GM18520 (cell line): ENCODE data around the gene PHF12.
"Not testable (repeated sequence)": the region's sequence is repeated elsewhere in the genome, so short reads cannot be mapped to it uniquely, and the experiment has no call there.

Experiments used
- ATAC-seq: cut with Tn5 transposase; IDR thresholded peaks from one replicate; pipeline ENCODE4 v1.9.1; 2021; ENCODE audit not compliant: unreplicated experiment

Gene PHF12

GRCh38 chr17:28885951-28886350, 65.4 kb downstream of the PHF12 start:
- no peak for ATAC-seq

DNA sequence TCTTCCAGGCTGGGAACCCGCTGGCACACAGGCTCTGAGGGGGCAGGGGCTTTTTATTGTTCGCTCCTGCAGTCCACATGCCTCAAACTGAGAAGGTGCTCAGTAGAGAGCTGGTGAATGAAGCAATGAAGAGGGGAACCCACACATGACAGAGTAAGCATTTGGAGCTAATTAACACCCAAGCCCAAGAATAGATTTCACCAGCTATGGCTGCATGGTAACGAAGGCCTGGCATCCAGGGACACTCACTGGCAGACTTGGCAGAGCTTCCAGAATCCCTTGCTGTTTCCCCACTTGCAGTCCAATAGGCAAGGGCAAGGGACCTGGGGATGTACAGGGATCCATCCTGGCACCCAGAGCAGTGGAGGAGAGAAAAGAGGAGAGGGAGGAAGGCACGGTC, 66.0 kb downstream of the PHF12 start:
- ATAC-seq = no peak

- ATAC-seq = no peak
These were observed 67.2 kb downstream of the PHF12 start for GRCh38 chr17:28883967-28884702.

- no peak for ATAC-seq
These were observed 69.0 kb downstream of the PHF12 start for GRCh38 chr17:28882154-28882895.

GRCh38 chr17:28881533-28882056, 69.7 kb downstream of the PHF12 start:
- ATAC-seq = no peak

- ATAC-seq = no peak
These were observed 70.8 kb downstream of the PHF12 start for GRCh38 chr17:28880572-28880945.

GRCh38 chr17:28879886-28880571, 71.3 kb downstream of the PHF12 start:
- no peak for ATAC-seq

- ATAC-seq = no peak
These were observed 72.3 kb downstream of the PHF12 start for GRCh38 chr17:28878981-28879380.

DNA sequence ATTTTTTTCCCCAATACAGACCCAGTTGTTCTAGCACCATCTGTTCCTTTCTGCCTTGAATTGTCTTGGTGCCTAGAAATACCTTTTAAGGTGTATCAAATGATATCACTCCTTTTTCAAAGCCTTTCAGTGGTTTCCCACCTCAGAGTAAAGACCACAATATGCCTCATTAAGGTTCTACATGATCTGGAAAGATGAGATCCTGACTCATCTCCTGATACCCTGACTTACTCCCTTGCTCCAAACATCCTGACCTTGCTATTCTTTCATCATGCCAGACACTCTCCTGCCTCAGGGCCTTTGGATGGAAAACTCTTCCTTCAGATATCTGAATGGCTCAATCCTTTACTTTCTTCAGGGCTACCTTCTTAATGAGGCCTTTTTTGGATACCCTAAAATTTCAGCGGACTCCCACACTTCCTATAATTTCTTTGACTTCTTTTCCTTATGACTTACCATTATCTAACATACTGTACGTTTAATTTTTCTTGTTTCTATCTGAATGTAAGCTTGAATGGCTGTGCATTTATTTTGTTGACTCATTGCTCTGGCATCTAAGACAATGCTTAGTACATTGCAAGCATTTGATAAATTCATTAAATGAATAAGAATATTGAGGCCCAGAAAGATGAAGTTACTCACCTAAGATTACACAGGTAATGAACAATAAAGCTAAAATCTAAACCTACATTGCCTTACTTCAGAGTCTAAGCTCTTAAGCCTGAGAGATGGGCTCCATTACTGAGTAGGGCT, 73.0 kb downstream of the PHF12 start:
- ATAC-seq = no peak

DNA sequence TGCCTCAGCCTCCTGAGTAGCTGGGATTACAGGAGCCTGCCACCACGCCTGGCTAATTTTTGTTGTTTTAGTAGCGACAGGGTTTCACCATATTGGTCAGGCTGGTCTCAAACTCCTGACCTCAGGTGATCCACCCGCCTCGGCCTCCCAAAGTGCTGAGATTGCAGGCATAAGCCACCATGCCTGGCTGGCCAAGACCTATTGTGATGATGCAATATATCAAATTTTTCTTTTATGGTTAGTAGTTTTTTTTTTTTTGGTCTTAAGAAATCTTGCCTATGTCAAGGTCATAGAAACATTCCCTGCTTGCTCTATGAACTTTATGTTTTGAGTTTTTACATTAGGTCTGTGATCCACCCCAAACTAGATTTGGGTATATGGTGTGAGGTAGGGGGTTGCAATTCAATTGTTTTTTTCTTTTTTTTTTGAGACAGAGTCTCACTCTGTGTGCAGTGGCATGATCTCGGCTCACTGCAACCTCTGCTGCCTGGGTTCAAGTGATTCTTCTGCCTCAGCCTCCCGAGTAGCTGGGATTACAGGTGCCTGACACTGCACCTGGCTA, 74.1 kb downstream of the PHF12 start:
- ATAC-seq = not testable (repeated sequence)

DNA sequence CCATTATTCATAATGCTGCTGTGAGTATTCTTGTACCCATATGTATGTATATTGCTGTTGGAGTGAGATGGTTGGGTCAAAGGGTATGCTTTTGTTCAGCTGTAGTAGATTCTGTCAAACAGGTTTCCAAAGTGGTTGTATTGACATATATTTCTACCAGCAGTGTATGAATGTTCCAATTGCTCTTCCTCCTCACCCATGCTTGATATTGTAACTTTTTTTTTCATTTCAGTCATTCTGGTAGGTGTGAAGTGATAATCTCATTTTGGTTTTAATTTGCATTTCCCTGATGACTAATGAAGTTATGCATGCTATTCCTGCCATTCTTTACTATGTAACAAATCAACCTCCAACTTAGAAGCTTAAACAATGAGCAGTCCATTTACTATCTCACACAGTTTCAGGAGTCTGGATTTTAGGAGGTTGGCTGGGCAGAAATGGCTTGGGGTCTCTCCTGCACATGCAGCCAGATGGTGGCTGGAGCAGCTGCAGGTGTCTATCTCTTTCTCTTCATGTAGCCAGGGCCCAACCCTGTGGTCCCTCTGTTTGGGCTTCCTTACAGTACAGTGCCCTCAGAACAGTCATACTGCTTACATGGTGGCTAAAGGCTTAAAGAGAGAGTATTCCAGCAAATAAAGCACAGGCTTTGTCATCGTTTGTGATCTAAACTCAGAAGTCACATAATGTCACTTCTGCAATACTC, 75.3 kb downstream of the PHF12 start:
- ATAC-seq = no peak

- no peak for ATAC-seq
These were observed 76.6 kb downstream of the PHF12 start for GRCh38 chr17:28874750-28875149.

- no peak for ATAC-seq
These were observed 77.5 kb downstream of the PHF12 start for GRCh38 chr17:28873839-28874238.

DNA sequence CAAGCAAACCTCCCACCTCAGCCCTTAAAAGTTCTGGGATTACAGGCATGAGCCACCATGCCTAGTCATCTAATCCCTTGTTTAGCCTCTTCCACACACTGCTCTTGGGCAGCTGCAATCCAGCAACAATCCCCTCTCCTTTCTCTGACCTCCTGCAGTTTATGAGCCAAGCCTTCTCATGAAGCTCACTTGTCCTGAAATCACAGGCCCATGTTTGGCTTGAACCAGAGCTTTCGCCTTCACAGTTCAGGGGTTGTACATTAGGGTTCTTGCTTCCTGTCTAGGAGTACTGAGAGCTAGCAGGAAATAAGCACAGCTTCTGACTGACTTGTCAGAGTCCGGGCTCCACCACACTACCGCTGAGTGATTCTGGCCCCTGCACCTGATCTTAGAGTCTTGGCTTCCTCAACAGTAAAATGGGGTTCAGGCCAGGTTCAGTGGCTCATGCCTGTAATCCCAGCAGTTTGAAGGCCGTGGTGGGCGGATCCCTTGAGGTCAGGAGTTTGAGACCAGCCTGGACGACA, 80.2 kb downstream of the PHF12 start:
- peak; percentile 84 for ATAC-seq

- no peak for ATAC-seq
These were observed 84.0 kb downstream of the PHF12 start for GRCh38 chr17:28867276-28867675.

DNA sequence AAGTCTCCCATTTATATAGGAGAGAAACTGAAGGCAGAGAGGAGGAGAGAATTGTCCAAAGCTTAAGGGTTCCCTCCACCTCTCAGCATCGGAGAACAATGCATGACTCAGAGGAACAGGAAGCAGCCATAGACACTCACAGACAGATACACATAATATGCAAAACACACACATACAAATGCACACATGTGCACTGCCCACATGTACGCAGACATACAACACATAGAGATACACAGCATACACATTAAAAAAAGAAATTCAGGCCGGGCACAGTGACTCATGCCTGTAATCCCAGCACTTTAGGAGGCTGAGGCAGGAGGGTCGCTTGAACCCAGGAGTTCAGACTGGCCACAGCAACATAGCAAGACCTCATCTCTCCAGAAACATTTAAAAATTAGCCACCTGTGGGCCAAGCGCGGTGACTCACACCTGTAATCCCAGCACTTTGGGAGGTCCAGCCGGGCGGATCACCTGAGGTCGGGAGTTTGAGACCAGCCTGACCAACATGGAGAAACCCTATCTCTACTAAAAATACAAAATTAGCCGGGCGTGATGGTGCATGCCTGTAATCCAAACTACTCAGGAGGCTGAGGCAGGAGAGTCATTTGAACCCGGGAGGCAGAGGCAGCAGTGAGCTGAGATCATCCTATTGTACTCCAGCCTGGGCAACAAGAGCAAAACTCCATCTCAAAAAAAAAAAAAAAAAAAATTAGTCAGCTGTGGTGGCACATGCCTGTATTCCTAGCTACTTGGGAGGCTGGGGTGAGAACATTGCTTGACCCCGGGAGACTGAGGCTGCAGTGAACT, 85.2 kb downstream of the PHF12 start:
- ATAC-seq = peak; percentile 48

DNA sequence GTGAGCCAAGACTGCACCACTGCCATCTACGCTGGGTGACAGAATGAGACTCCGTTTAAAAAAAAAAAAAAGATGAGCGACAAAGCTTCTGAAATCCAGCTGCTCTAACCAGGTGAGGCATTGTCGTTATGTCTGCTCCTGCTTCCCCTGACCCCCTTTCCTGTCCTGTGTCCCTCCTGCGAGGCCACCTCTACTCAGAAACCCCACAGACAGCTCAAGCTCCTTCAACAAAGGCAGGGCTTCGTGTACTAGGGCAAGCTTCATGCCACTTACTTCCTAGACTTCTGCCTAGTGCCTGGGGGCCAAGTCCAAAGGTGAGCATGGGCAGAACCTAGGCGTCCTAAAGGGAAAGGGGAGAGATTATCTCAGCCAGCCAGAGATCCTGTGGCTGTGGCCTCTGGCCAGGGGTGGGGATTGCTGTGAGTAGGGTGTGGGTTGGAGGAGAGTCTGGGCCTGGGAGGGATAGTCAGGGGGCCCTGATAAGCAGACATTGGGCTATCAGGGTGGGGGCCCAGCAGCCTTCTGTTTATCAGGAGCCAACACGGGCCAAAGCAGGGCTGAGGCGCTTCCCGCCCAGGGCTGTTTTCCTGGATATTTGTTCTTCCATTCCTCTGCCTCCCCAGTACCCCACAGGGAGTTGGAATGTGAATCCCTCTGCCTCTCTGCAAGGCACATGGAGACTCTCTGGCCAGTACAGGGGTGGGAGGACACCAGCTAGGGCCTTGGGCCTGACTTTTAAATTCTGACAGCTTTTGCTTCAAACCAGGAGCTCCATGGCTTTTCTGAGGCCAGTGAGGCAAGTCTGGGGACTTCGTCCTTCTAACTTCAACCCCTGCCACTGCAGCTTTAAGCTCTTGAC, 86.1 kb downstream of the PHF12 start:
- ATAC-seq = no peak

DNA sequence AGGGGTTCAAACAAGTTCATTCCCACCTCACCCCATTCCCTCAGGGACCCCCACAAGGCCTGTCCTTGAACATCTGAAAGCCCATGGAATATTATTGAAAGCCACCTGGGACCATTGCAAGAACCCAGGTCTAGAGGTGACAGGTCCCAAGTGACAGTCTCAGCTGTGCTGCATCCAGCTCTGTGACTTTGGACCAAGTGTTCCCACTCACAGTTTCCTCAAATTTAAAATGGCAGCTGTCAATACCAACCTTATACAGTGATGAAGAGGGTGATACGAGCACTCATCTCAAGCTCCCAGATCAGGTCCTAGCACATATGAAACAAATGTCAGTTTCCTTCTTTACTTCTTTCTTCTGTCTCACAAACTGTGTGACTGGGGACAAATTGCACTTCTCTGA, 87.4 kb downstream of the PHF12 start:
- ATAC-seq = no peak
